HG03520 (cell line): ENCODE results near the gene TMEM179.

ENCODE experiments used
- ATAC-seq: cut with Tn5 transposase; IDR thresholded peaks from one replicate; pipeline ENCODE4 v1.9.1; 2021; ENCODE audit warnings: mild to moderate bottlenecking, moderate library complexity; ENCODE audit not compliant: unreplicated experiment

Gene TMEM179

GRCh38 chr14:104558231-104559027, 46.1 kb downstream of the TMEM179 start:
- ATAC-seq, result no peak

- ATAC-seq, result no peak
Measured at GRCh38 chr14:104557766-104558165, 46.8 kb downstream of the TMEM179 start.

- no peak for ATAC-seq
Measured at GRCh38 chr14:104557086-104557485, 47.5 kb downstream of the TMEM179 start.

- no peak for ATAC-seq
Measured at GRCh38 chr14:104556256-104557021, 48.1 kb downstream of the TMEM179 start.

GRCh38 chr14:104555430-104556255, 48.9 kb downstream of the TMEM179 start:
- ATAC-seq, result no peak

DNA sequence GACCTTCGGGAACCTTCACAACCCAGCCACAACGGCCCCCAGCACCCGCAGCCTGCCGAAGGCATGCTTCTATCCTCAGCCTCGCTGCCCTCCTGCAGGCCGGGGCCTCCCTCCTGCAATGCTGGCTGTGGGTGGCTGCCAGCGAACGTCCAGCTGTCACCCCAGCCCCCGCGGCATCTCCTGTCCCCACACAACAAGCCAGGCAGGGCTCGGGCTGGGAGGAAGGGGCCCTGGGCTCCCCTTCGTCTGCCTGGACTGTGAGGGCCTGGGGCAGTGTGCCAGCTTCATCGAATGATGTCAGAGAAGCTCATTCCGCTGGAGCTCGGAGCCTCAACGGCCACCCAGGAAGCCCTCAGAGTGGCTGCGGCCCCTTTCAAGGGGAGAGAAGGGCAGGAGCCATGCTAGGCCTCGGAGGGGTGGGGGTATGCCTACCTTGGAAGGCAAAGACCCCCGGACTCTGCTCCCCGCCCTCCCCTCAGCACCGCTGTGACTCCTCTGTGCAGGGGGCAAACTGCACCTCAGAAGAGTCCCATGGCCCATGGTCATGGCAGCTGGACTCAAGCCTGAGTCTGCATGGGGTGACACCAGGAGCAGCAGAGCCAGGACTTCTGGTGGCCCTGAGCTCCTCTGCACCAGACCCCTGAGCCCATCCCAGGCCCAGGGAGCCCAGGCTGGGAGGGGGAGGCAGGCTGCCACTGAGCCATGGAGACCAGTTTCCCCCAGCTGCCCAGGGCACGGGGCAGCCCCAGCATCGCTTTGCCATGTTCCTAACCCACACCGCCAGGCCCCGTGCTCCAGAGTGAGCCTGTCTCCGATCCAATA, 49.8 kb downstream of the TMEM179 start:
- no peak for ATAC-seq

DNA sequence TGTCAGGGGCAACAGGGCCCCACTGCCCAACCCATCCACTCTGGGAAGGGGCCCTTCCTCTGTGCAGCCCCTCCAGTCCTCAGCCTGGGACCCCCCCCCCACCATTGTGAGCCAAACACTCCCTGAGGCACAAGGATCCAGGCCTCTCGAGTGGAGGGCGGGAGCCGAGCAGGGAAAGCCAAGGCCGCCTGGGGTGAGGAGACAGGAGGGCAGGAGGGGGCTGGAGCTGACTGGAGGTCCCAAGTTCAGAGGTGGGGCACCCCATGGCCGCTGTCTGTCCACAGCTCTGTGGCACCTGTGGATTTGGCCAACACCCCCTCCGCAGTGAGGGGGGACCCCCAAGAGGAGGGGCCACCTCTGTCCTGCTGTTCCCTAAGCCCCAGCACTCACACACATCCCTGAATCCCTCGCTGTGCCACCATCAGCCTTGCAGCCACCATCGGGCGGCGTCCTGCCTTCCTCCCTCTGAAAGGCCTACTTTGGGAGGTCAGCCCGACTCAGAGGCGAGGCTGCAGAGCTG, 50.4 kb downstream of the TMEM179 start:
- no peak for ATAC-seq

DNA sequence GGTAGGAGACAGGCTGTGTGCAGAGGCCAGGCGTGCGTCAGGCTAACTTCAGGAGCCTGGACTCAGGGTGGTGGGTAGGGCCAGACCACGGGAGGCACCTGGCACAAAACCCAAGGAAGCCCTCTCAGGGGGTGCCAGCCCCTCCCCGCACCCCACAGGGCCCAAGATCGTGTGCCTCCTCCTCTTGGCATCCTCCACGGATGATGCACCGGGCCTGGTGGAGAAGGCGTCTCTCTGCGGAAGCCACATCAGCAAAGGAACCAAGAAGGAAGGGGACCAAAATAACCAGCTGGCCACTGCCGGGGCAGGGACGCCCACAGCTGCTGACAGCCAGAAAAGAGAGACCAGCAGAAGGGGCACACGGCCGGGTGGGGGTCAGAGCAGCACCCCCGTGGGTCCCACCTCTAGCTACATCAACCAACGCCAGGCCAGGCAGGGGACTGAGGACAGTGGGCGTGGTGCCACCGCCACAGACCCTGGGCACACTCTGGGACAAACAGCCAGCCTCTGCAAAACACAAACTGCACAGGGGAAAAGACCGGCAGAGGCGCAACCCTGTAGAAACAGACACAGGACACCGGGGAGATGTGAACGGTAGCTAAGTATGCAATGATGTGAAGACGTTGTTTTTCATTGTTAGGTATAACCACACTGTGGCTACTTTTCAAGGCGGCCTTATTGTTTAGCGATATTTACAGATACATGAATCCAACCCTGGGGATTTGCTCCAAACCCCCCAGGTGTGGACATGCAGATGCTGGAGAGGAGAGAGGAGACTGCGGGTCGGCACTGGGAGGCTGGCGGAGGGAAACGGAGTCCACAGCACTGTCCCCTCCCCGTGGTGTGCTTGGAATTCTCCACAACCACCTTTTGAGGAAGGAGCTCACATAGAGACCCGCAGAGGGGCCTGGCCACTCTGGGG, 51.1 kb downstream of the TMEM179 start:
- ATAC-seq, result no peak

- no peak for ATAC-seq
Measured at GRCh38 chr14:104552738-104553125, 51.8 kb downstream of the TMEM179 start.

GRCh38 chr14:104551851-104552737, 52.5 kb downstream of the TMEM179 start:
- no peak for ATAC-seq

DNA sequence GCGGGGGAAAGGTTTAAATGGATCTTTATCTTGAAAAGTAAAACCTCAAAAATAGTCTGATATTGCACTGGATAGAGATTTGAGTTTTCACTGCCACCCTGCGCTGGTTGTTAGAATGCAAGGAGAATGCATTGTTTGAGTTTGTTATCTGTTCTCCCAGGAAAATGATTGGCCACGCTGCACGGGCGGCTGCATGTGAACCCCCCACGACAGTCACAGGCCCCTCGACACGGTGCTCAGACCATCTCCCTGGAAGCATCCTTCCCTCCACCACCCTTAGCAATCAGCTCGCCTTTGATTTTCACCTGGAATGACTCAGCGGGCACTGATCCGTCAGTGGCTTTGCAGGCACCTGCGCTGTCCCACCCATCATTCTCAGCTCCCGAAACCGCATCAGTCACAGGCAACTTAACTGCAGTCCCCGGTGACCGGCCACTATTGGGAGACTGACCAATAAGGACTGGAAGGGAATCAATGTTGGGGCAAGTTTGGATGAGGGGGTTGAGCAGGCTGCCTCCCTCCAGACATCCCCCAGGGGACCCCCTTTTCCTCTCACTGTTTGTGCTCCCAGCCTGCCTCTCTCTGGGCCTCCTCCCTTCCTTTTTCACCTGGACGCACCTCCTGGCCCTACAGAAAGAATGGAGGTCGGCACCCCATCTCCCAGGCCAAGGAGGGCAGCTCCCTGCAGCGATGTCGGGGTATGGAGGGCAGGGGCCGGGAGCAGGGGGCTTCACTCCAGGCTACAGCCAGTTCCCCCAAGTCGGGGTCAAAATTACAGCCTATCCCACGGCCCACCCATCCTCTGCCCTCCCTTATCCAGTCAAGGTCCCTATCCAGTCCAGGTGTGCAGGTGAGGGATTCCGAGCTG, 53.5 kb downstream of the TMEM179 start:
- no peak for ATAC-seq

- no peak for ATAC-seq
Measured at GRCh38 chr14:104550340-104550860, 54.2 kb downstream of the TMEM179 start.

DNA sequence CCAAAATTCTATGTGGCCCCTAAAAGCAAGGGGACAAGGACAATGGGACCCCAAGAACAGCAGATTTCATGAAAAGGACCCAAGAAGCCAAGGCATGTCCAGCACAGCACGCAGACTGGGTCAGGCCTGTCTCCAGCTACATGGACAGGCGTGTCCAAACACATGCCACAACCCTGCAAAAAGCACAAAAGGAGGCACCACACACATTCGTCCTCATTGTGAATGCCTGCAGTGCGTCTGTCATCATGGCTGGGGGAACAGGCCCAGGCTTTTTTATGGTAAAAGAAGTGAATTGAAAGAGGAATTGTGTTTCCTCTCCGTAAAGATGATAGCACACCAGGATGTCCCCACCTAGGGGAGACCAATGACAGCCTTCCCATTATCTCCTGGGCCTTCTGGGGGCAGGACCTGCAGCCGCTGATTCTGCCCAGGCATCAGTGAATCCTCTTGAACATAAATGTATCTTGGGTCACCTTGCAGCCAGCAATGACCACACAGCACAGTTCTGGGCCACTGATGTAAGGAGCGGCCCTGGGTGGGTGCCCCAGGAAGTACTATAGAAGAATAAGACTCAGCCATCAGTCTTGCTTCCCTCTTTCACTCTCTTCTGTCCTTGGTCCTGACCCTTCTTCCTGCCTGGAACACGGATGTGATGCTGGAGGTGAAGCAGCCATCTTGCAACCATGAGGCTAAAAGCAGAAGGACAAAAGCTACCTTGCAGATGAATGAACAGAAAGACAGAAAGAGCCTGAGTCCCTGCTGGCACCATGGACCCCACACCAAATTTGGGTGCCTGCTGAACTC, 54.8 kb downstream of the TMEM179 start:
- no peak for ATAC-seq

- ATAC-seq, result no peak
Measured at GRCh38 chr14:104548802-104549535, 55.6 kb downstream of the TMEM179 start.

DNA sequence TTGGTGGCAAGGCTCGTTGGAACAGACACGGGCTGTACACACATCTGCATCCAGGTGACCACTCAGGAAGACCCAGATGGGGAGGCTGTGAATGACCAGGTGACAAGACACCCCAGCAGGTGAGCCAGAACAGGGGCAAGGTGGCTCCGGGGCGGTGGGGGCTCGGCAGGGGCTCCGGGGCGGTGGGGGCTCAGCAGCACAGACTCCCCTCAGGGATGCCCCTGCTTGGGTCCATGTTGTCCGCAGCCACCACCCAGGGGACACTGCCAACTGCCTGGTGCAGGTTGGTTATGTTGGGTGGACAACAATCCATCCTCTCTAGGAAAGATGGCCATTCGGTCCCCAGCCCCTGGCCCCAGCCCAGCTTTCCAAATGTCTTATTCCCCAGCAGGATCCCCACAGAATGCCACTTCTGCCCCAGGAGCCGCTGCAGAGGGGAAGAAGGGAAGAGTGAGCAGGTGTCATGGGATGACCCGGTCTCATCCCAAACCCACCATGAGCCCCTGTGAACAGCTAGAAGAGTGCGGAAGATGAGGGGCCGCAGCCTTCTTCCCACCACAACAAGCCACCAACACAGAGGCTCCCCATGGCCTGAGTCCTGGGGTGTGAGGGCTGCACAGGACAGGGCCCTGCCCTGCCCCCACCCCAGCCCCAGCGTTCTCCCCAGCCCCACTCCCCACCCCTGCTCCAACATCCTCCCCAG, 56.4 kb downstream of the TMEM179 start:
- no peak for ATAC-seq
